ENCODE measurements around the gene RAB6D. TPM values are rescaled to one million over a fixed set of nuclear protein-coding genes. Genes with fewer than 3 reads are reported as not detected.
A peak's percentile ranks its signal among the peaks of the same experiment; 100 is the strongest.
"Not testable (repeated sequence)": the region's sequence is repeated elsewhere in the genome, so short reads cannot be mapped to it uniquely, and the experiment has no call there.

The RAB6D gene
- total RNA-seq, 1 donor from 2014 or later, result 0.10 TPM

DNA sequence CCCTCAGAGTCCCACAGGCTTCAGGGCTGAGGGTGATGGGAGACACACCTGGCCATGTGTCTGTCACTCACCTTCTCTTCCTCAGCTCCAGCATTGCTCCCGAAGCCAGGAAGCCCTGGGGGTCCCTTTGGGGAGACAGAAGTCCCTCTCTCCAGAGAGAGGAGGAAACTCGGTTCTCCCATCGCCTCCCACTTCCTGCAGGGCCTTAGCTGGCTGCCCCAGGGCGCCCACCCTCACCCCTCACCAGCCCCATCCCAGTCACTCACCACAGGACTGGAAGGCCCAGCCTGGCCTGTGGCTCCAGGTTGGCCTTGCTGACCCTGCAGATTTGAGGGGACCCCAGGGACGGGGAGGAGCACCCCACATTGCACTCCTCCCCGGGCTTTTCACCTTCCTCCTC, 2.7 kb upstream of the RAB6D start:
- no peak for DNase-seq (ENCODE audit: low read depth)

DNA sequence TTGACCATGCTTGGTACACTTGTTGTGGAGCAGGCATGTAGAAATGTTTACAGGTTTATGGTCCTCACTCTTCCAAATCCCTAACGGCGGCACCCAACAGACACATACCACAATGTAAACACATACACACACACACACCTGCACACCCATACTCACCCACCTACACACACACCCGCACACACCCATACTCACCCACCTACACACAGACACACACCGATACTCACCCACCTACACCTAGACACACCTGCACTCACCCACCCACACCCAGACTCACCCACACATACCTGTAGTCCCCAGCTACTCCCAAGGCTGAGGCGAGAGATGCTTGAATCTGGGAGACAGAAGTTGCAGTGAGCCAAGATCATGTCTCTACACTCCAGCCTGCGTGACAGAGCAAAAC, 1.5 kb upstream of the RAB6D start:
- no peak for DNase-seq (ENCODE audit: low read depth)

DNA sequence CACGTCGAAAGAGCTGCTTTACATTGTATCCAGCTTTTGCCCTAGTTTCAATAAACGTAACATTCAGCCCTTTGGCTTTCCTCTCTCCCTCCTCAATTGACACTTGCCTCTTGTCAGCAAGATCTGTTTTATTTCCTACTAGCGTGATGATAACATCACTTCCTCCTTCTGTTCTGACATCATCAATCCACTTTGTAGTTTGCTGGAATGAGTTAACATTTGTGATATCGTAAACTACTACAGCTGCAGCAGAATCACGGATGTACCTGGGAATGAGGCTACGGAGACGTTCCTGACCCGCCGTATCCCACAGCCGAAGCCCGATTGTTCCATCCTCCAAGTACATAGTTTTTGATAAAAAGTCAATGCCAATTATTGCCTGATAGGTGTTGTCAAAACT, 755 bp downstream of the RAB6D start:
- not testable (repeated sequence) for DNase-seq (ENCODE audit: low read depth)

DNA sequence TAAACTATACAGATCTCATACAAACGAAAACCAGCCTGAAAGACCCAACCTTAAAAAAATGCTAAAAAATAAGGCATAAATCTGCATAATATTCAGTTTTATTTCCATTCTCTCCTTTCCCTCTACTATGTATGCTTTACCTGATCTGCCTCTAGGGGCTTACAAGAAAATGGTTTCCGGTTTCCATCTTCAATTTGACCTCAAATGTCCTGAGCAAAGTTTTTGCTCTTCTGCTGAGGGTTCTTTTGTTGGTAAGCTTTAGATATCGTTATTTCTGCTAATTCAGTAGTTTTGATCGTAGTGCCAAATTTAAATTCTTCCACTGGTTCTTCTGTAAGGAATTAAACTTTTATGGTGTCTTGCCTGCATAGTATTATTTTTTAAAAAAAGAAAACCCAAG, 2.2 kb downstream of the RAB6D start:
- DNase-seq (ENCODE audit: low read depth), result not testable (repeated sequence)

DNA sequence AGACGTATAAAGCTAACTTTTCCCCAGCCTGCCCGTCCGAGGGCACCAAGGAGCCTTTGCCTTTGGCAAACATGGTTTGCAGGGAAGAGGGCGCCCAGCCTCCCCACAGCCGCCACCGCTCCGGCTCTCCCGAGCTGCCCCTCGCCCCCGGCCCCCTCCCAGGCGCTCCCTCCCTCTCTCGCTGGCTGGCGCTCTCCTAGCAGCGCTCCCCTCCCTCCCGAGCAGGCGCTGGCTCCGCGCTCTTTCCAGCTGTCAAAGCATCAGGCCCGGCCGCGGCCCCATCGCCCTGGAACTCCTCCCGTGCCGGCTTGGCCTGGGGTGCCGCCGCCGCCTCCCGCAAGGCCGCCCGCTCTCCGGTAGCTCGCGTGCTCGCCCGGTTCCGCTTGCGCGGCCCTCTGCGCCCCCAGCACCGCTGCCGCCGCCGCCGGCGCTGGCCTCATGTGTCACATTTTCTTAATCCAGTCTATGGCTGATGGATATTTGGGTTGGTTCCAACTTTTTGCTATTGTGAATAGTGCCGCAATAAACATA, 10.7 kb downstream of the RAB6D start:
- DNase-seq (ENCODE audit: low read depth), result not testable (repeated sequence)

DNA sequence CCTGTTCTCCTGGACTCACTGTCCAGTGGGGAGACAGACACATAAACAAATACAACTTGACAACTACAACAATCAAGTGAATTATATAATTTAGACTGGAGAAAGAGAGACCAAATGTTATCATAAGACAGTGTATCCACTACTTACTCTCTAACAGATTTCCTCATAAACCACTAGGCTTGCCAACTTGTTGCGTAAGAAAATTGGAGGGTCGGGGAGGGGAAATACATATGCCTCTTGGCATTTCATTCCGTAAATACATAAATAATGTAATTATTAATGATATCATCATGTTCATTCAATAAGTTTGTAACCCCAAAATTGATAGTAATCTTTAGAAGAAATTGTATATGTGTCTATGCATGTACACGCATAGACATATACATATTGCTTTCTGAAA, 14.9 kb downstream of the RAB6D start:
- no peak for DNase-seq (ENCODE audit: low read depth)

DNA sequence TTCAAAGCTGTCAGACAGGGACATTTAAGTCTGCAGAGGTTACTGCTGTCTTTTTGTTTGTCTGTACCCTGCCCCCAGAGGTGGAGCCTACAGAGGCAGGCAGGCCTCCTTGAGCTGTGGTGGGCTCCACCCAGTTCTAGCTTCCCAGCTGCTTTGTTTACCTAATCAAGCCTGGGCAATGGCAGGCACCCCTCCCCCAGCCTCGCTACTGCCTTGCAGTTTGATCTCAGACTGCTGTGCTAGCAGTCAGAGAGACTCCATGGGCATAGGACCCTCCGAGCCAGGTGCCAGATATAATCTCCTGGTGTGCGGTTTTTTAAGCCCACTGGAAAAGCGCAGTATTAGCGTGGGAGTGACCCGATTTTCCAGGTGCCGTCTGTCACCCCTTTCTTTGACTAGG, 16.9 kb downstream of the RAB6D start:
- not testable (repeated sequence) for DNase-seq (ENCODE audit: low read depth)

DNA sequence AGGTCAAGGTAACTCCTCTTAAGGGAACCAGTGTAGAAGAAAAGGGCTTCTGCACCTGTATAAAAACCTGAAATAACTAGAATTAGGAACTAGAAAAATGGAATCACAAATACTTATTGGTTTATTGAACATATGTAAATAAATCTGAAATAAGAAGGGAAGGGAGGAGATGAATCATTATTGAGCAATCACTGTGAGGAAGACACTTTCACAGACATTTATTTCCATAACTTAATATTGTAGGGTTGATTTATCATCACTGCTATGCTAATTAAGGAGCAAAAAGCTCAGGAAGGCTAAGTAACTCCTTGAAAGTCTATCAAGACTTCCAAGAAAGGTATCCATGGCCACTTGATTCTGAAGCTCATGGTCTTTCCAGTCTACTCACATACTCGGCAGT, 24.7 kb downstream of the RAB6D start:
- not testable (repeated sequence) for DNase-seq (ENCODE audit: low read depth)

DNA sequence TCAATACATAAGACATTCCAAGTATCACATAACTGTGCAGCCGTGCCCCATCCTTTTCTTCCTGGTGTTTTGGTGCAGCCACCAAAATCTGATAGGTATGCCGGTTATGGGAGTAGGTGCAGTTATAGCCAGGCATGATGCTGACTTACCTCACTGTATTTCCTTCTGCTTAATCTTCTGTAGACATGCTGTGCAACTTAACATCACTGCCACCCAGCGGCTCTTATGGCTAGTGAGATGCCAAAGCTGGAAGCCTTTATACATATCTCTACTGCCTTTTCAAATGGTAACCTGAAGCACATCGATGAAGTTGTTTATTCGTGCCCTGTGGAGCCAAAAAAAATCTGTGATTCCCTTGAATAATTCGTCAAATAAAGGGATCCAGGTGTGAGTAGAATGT, 28.6 kb downstream of the RAB6D start:
- peak; percentile 24 for DNase-seq (ENCODE audit: low read depth)

DNA sequence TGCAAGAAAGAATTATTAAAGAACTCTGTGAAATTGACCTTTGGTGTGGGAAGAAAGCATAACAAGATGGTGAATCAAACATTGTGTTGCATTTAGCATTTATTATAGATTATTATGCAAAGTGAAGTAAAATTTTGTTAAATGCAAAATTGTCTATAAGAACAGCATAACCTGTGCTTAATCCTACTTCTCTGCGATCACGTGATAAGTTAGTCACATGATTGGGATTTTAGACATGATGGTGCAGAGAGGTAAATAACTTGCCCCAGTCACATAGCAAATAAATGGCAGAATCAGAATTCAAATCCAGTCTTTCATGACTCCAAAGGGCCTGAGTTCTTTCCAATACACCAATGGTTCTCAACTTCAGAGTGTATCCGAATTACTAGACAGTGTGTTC, 31.3 kb downstream of the RAB6D start:
- DNase-seq (ENCODE audit: low read depth), result not testable (repeated sequence)

DNA sequence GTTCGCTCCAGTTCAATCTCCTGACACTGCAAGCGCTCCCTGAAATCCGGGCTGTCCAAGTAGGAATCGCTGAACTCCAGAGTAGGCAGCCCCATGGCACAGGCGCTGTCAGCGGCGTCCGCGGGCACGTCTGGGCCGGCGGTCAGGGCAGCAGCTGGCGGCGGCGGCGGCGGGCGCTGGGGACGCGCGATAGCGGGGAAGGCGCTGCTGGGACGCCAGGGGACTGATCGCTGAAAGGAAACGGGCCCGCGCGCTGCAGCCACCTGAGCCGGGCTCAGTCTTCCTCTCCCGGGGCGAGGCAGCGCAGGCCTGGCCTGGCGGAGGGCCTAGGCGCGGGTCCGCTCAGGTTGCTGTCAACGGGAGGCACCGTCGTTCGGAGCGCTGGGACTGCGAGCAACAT, 33.0 kb downstream of the RAB6D start:
- not testable (repeated sequence) for DNase-seq (ENCODE audit: low read depth)

DNA sequence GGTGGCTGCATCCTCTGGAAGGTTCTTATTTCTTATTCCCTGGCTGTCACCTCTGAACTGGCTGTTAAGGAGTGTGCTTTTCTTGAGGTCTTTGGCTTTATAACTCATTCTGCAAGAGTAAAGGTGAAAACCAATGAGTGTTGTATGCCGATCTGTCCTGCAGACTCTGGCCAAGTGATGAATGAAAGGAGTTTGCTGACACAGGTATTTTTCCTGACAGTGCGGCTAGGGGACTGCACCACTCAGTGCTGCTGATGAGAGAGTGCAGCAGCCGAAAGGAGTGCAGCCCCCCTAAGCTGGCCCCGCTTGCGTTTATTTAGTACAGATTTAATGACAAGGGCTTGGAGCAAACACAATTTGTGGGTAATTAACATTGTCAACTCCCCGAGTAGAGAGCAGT, 41.8 kb downstream of the RAB6D start:
- DNase-seq (ENCODE audit: low read depth), result no peak

DNA sequence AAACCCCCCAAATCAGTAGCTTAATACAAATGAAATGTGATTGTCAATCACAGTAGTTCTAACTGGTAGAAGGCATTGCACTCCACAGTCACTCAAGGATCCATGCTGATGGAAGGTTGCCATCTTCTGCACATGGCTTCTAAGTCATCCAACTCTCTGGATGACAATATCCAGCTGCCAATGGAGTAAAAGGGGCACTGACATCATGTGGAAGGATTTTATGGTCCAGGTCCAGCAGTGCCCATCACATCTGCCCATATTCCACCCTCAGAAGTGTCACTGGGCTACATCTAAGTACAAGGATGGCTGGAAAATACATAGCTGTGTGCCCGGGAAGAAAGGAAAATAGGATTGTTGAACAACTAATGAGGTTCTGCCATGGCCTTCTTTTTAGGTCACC, 42.6 kb downstream of the RAB6D start:
- not testable (repeated sequence) for DNase-seq (ENCODE audit: low read depth)

DNA sequence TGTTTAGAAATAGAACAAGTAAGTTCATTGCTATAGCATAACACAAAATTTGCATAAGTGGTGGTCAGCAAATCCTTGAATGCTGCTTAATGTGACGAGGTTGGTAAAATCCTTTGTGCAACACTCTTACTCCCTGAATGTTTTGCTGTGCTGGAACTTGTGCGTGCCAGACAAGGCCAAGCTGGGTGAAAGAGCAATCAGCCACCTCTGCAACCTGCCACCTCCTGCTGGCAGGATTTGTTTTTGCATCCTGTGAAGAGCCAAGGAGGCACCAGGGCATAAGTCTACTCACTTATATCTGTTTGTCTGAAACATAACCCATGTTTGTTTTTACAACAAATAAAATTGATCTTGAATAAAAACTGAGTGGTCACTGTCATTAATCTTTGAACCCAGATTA, 53.0 kb downstream of the RAB6D start:
- DNase-seq (ENCODE audit: low read depth), result not testable (repeated sequence)

Other genes with a start within 250 kb of the RAB6D start
- gene POTEE, start 154.6 kb downstream of the RAB6D start, total RNA-seq, result not detected in 2 replicates
- gene TUBA3D, start 112.0 kb upstream of the RAB6D start, total RNA-seq, result not detected in 2 replicates
- 62.6 and 253 TPM in 2 replicates for gene MZT2A, start 128.2 kb upstream of the RAB6D start, total RNA-seq
- 1.6 and 9.1 TPM in 2 replicates for gene CCDC74A, start 163.7 kb upstream of the RAB6D start, total RNA-seq

All from renal cortical epithelial cell (primary cell).